Stomach (tissue), 4 donors: Measurements from ENCODE around the gene NOVA2.

Source experiments
- EP300 ChIP-seq: sonication (generic); formaldehyde crosslinking; IDR thresholded peaks from one replicate; pipeline ENCODE4 v1.6.1; 2017; ENCODE audit warnings: antibody characterized with exemption
- POLR2A ChIP-seq, 4 donors: fragments of 450-650 bp; IDR thresholded peaks; one replicate each; pipeline ENCODE4 v1.6.1; 2016; ENCODE audit warnings: antibody characterized with exemption in 4 of 4, control low read depth in 2 of 4, mild to moderate bottlenecking in 1 of 4, moderate library complexity in 1 of 4
- TF ChIP-seq, protein P1 (sequence below), 7 experiments: fragments of 450-650 bp in 4 of 7; fragments of 200-600 bp in 3 of 7; sonication (generic) in 3 of 7; IDR thresholded peaks; one replicate each; pipeline ENCODE4 v1.5.1; 2016 to 2019; ENCODE audit warnings: antibody characterized with exemption in 7 of 7, control low read depth in 2 of 7, mild to moderate bottlenecking in 1 of 7

DNA sequence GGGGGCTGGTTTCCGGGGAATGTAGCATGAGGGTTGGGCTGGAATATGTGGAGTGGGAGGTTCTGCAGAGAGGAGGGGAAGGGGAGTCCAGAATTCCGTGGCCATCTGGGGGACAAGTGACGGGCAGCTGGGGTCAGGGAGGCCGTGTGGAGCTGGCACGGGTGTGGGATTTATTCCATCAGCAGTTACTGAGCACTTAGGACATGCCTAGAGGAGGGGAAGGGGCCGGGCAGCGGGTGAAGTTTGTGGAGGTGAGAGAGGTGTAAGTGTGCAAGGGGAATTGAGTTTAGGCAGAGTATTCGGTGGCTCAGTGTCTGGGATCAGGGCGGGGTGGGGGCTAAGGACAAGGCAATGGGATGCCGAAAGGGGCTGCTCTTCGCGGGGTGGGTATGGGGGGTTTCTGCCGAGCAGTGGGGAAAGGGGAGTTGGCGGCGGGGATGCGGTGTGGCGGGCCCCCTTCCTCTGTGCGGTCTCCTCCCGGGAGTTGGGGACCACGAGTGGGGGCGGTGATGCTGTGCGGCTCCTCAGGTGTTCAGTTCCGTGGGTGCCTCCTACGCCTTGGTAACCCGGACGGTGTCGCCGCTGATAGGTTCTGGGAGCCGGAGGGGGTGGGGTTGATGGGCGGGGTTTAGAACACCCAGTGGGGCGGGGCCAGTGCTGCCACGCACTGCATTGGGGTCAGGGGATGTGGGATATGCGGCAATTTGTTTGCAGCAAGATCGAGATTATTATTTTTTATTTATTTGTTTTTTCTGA lies 27.0 kb upstream of the NOVA2 start:
- no peak for TF ChIP-seq POLR2A (IDR thresholded peaks at IDR 0.05)
- TF ChIP-seq EP300, result no peak
- TF ChIP-seq, protein P1, sequence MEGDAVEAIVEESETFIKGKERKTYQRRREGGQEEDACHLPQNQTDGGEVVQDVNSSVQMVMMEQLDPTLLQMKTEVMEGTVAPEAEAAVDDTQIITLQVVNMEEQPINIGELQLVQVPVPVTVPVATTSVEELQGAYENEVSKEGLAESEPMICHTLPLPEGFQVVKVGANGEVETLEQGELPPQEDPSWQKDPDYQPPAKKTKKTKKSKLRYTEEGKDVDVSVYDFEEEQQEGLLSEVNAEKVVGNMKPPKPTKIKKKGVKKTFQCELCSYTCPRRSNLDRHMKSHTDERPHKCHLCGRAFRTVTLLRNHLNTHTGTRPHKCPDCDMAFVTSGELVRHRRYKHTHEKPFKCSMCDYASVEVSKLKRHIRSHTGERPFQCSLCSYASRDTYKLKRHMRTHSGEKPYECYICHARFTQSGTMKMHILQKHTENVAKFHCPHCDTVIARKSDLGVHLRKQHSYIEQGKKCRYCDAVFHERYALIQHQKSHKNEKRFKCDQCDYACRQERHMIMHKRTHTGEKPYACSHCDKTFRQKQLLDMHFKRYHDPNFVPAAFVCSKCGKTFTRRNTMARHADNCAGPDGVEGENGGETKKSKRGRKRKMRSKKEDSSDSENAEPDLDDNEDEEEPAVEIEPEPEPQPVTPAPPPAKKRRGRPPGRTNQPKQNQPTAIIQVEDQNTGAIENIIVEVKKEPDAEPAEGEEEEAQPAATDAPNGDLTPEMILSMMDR (IDR thresholded peaks at IDR 0.05), result no peak
